Mucosa of gallbladder (tissue), 1 donor: ENCODE data around the gene NMRK2. TPM values are rescaled to one million over a fixed set of nuclear protein-coding genes. Genes with fewer than 3 reads are reported as not detected.

Experiments
- DNase-seq: peaks from one replicate; pipeline ENCODE4 v3.0.0-alpha.2; 2020; ENCODE audit warnings: low spot score
- total RNA-seq: library from RNA; stranded (reverse); gene quantifications from one replicate; pipeline ENCODE4 v1.2.1, GENCODE V29; 2021
- donor health status: DM: no; HTN: no; CAD: no.

NMRK2 gene
- total RNA-seq, 1 donor from 2014 or later, result not detected

DNA sequence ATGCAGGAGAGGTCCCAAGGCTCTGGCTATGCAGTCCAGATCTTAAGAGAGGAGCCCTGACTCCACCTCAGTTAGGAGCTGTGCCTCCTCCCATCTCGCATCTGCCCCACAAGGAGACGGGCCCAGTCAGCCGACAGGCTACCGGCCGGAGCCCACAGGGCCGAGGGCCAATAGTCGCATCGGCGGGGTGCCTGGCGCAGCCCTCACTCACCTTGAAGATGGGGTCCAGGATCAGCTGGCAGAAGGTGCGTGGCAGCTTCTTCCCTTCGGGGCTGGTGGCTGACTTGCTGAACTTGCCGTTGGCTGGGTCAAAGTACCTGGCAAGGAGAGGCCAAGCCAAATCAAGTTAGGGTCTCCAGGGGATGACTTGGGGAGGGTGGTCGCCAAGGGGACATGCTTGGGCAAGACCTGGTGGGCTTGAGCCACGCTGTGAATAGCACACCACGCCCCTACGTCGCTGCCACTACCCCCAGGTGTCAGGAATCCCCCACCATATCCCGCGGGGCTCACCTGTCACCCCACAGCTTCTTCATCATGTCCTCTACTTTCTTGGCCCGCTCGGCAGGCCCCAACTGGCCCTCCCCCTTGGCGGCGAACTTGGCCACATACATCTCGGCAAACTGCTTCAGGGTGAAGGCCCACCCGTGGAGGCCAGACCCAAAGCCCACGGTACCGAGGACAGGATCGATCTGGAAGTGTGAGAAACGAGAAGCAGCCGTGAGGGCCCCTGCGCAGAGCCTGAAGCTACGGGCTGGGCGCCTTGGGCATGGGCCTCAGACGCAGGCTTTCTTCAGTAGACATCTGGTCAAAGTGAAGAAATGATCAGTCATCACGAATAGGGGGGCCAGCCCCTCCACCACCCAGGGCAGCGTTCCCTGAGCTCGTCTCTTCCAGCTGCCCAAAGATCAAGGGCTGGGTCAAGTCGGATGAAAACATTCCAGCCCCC is 49.1 kb downstream of the NMRK2 start:
- DNase-seq, result no peak

DNA sequence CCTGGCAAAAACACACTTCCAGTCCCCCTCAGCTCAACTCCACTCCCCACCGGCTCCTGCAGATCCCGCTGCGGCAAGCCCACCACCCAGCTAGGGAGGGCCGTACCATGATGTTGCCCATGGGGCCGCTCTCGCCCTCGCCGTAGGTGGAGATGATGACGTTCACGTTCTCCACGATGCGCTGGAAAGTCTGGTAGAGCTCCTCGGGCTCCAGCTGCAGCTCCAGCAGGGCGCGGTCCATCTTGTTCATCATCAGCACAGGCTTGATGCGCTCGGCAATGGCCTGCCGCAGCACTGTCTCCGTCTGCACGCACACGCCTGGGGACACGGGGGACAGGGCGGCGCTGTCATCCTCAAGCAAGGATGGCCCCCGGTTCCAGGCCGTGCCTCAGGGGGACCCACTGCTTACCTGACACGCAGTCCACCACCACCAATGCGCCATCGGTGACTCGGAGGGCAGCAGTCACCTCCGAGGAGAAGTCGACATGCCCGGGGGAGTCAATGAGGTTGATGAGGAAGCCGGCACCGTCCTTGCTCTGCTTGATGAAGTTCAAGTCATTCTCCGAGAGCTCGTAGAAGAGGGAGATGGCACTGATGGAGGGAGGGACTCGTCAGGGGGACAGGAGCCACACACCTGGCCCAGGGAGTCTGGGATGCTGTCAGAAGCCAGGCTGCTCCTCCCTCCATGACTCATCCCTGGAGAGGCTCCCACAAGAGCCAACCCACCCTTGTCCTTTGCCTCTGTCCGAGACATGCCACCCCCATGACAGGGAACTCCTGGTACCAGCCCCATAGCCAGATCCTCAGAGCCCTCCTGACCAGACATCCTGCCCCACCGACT is 50.1 kb downstream of the NMRK2 start:
- DNase-seq, result no peak

DNA sequence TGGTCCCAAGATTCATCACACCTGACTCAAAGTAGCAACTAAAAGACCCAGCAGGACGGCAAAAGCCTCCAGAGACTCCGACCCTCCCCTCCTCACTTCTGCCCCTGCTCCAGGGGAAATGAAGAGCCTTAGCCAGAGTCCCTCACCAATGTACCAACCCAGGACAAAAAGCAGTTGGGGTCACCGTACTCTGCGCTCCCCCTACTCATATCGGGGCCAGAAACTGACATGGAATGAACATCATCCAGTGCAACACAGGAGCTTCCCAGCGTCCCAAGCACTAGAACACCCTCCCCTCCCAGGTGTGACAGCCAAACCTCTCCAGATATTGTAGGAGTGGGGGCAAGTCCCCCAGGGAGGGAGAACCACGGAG is 50.7 kb downstream of the NMRK2 start:
- no peak for DNase-seq

- DNase-seq, result no peak
These were observed 51.2 kb downstream of the NMRK2 start for GRCh38 chr19:3983936-3984583.

- DNase-seq, result no peak
These were observed 51.7 kb downstream of the NMRK2 start for GRCh38 chr19:3984584-3984907.

- DNase-seq, result peak; percentile 92
These were observed 52.2 kb downstream of the NMRK2 start, which contains the start of gene EEF2 for GRCh38 chr19:3984908-3985642. Gene EEF2, minus strand, starts transcription at chr19:3985463. Its CDS starts 83 bp downstream, at chr19:3985380.

DNA sequence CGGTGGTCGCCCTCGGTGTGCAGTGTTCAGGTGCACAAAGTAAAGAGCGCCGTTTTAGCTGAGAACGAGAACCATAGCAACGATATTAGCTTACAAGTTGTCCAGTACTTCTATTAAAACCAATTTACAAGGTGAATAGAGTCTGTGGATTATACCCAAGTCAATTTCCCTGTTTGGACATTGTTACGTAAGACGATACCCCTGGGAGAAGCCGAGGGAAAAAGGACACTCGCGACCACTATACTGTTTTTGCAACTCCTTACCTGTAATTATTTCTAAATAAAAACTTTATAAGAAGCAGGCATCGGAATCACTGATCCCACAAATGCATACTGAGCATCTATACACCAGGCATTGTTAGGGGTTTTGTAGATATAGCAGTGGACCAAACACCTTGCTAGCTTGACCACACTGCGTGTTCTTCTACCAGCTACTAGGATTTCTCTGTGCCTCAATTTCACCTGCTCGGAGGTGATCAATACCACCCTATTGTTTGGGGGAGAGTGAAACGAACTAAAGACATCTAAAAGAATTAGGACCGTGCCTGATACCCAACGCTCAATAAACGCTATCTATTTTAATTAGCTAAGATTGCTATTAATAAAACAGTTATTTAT is 52.9 kb downstream of the NMRK2 start:
- no peak for DNase-seq

DNA sequence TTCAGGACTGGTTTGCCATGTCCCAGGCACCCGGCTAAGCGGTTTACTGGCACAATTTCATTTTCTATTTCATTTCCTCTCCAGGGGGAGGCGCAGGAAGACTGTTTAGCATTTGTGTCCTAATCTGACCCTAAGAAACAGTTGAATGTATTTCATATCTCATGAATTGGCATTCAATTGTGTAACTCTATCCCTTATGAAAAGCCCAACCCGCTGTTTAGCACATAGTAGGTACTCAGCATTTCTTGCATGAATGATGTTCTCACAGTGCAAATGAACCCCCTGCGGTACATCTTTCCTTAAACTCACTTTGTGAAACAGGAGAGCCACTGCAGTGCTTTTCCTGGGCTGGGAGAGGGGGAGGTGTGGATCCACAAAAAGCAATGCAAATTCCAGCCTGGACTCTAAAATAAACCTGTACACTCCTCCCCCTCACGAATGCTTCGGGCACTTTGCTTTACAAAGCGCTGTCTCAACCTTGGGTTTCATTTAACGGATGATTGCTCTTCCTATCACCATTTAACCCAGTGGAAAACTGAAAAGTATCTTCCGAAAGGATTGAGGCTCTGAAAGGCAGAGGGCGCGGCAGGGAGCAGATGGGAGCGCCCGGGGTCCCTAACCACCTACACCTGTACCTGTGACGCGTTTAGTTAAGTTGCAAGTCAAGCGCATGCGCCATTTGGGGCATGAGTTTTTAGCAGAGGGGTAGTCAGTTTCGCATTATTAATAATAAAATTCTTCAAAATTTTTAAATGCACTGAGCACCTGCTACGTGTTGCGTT is 53.6 kb downstream of the NMRK2 start:
- peak; percentile 55 for DNase-seq

- DNase-seq, result peak; percentile 90
These were observed 54.9 kb downstream of the NMRK2 start for GRCh38 chr19:3987619-3988371.

DNA sequence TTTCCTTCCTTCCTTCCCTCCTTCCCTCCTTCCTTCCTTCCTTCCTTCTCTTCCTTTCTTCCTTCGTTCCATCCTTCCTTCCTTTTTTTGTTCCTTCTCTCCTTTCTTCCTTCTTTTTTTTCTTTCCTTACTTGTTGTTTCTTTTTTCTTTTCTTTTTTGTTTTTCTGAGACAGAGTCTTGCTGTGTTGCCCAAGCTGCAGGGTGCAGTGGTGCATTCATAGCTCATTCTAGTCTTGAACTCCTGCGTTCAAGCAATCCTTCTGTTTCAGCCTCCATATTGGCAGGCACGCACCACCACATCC is 57.9 kb downstream of the NMRK2 start:
- no peak for DNase-seq

Other genes with a start within 250 kb of the NMRK2 start
- gene PIP5K1C, start 232.6 kb upstream of the NMRK2 start, total RNA-seq, result 72.9 TPM
- gene TJP3, start 224.7 kb upstream of the NMRK2 start, total RNA-seq, result 141 TPM
- gene APBA3, start 171.4 kb upstream of the NMRK2 start, total RNA-seq, result 32.8 TPM
- gene MRPL54, start 170.4 kb upstream of the NMRK2 start, total RNA-seq, result 57.5 TPM
- not detected for gene RAX2, start 160.8 kb upstream of the NMRK2 start, total RNA-seq
- 4.7 TPM for gene MATK, start 146.7 kb upstream of the NMRK2 start, total RNA-seq
- 0.55 TPM for gene ZFR2, start 64.0 kb upstream of the NMRK2 start, total RNA-seq
- 0.63 TPM for gene ATCAY, start 52.4 kb upstream of the NMRK2 start, total RNA-seq
- 113 TPM for gene DAPK3, start 38.0 kb downstream of the NMRK2 start, total RNA-seq
- gene EEF2, start 52.4 kb downstream of the NMRK2 start, total RNA-seq, result 2,245 TPM
- 31.9 TPM for gene PIAS4, start 74.7 kb downstream of the NMRK2 start, total RNA-seq
- 82.6 TPM for gene ZBTB7A, start 133.8 kb downstream of the NMRK2 start, total RNA-seq
- gene MAP2K2, start 191.1 kb downstream of the NMRK2 start, total RNA-seq, result 139 TPM
- 0.55 TPM for gene CREB3L3, start 220.6 kb downstream of the NMRK2 start, total RNA-seq
- gene SIRT6, start 249.5 kb downstream of the NMRK2 start, total RNA-seq, result 28.3 TPM
- gene ANKRD24, start 249.6 kb downstream of the NMRK2 start, total RNA-seq, result 3.4 TPM